ENCODE measurements around the gene PELI2.
"Not testable (repeated sequence)": the region's sequence is repeated elsewhere in the genome, so short reads cannot be mapped to it uniquely, and the experiment has no call there.

The PELI2 gene

DNA sequence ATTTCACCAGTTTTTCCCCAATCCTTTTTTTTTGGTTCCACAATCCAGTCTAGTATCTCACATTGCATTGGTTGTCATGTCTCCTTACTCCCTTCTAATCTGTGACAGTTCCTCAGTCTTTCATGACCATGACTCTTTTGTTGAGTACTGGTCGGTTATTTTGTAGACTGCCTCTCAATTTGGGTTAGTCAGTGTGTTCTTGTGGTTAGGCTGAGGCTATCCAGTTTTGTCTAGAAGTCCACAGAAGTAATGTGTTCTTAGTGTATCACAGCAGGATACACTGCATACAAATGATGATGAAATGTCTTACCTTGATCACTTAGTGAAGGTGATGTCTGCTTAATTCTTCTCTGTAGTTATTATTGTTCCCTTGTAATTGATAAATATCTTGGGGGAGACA is 24.8 kb downstream of the PELI2 start:
- no peak for DNase-seq (ENCODE audit: low read depth, low spot score)

DNA sequence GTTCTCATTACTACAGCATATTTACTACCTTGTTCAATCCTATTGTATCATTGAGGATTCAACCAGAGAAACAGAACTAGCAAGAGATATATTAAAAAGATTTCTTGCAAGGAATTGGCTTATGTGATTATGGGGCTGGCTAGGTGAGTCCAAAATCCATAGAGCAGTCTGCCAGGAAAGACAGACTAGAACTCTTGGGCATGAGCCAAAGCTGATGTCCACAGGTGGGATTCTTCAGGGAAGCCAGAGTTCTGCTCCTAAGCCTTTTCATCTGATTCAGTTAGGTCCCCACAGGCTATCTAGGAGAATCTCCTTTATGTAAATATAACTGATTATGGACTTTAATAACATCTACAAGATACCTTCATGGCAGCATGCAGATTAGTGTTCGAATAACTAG is 26.0 kb downstream of the PELI2 start:
- DNase-seq (ENCODE audit: low read depth, low spot score) = no peak

- DNase-seq (ENCODE audit: low read depth, low spot score) = no peak
Observed at GRCh38 chr14:56145181-56145769, 27.1 kb downstream of the PELI2 start.

DNA sequence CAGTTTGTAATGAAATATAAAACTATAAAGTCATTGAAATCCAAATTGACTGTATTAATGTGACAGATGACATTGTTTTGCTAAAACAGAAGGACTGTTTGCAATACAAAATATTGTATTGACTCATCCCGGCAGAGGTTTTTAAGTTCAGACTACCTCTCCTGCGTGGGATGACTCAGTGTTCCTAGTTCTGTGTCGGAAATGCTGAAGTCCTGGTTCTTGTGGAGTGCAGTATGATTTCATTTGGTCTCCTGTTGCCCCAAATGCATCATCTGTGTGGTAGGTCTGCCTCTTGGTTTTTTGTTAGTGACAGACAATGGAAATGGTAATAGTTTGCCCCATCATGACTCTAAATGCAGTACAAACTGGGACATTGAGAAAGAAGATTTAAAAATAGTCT is 27.8 kb downstream of the PELI2 start:
- no peak for DNase-seq (ENCODE audit: low read depth, low spot score)

DNA sequence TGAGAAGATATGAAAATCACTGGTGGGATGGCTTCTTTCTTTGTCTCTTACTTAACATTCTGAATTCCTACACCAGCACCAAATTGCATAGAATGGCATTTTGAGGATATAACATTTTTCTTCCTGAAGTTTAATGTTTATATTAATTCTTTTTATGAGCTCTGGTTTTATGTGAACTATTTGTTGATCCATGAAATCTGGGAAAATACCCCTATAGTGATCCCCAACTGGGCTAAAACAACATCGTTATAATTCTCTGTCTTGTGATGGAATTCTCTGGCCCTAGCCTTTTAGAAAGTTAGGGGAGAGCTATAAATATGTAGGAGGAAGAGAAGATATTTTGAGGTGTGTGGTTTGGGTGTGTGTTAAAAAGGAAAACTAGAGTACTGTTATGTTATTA is 29.2 kb downstream of the PELI2 start:
- DNase-seq (ENCODE audit: low read depth, low spot score) = no peak

DNA sequence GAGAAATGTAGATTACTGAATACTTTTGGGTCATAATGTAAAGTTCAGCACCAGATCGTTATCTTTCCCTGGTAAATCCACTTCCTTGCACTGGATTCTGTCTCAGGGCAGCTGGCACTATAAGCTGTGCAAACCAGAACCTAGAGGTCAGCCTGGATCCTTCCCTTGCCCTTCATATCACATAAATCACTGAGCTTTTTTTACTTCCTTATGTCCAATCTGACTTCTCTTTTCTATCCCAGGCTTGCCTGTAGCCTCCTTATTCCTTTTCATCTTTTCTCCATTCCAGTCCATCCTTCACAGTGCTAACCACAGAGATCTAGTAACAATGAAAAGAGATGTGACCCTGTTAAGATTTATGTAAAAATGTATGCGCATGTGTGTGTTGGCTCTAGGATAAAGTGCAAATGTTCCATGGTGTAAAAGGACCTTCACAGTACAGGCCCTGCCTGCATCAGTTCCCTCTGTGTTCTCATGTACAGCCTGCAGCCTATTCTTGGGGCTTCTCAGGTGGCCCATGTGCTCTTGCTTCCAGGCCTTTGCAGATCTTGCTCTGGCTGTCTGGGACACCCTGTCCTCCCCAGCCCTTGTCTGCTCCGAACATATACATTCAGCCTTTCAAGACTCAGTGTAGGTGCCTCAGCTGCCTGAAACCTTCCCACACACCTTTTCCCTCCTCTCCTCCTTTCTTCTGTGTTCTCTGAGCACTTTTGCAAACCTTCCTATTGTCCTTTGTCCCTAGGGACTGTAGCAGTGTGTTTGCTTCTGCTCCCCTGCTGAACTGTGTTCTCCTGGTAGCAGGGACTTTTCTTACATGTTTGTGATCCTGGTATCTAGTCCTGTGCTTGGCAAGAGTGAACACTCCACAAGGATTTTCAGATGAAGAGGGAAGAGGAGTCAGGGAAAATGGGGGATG is 30.0 kb downstream of the PELI2 start:
- DNase-seq (ENCODE audit: low read depth, low spot score) = no peak

DNA sequence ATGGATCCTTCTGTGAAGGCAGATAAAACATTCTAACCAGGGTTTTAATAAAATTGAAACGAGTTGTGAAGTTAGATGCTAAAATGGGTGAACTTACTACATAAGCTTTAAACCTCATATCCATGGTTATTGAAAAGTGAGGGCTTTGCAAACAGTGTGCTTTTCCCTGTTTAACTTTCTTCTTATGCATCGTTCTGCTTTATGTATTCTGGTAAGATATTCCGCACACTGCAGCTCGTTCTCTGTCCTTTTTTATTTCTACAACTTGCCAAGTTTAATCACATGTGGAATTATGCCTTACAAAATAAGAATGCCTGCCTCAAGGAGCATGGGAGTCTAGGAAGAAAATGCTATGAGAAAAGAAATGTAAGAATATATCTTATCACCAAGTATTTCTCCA is 30.9 kb downstream of the PELI2 start:
- no peak for DNase-seq (ENCODE audit: low read depth, low spot score)

DNA sequence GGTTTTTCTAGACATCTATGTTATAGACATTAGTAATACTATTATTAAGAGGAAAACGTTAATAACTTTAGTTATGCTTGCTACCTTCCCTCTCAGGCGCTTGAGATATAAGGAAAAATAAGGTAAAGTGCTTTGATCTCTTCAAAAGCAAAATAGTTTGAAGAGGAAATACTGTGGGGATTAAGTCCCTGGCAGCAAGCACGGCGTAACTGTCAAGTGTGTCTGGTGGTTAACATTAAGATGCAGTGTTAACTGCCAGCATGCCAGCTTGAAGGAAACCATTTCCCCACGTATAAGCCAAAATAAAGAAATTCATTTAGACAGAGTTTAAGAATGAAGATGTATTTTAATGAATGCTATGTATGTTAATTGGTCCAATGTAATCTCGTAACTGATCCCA is 31.8 kb downstream of the PELI2 start:
- DNase-seq (ENCODE audit: low read depth, low spot score) = no peak

- DNase-seq (ENCODE audit: low read depth, low spot score) = no peak
Observed at GRCh38 chr14:56150645-56151345, 32.6 kb downstream of the PELI2 start.

DNA sequence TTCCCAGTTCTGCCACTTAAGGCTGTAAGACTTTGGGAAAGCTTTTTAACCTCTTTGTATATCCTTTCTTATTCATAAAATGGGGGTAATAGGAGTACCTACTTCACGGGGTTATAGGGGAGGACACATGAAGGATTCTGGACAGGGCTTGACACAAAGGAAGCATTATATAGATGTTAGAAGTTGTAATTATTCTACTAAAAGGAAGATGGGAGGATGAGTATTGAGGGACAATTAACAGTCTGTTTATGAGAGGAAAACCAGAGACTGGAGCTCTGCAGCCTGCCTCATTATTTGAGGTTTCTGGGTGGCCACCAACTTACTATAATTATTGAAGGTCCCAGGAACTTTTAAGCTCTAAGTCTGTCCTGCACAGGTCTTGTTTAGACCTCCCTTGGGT is 34.0 kb downstream of the PELI2 start:
- no peak for DNase-seq (ENCODE audit: low read depth, low spot score)

DNA sequence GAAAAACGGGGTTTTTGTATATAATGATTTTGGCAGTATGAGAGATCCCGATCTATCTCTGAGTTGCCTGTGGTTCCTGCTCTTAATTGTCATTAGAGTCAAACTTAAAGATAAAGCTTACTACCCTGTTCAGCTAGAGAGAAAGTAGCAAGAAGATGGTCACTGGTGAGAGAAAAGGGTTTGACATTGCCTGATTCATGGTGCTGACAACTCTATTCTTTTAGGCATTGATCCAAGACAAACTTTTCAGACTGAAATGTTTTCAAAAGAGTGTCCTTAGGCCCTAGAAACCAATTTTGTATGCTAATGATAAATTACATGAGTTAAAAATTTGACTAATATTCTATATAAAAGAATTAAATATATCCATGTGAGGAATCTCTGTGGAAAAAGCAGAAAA is 35.1 kb downstream of the PELI2 start:
- DNase-seq (ENCODE audit: low read depth, low spot score) = no peak

DNA sequence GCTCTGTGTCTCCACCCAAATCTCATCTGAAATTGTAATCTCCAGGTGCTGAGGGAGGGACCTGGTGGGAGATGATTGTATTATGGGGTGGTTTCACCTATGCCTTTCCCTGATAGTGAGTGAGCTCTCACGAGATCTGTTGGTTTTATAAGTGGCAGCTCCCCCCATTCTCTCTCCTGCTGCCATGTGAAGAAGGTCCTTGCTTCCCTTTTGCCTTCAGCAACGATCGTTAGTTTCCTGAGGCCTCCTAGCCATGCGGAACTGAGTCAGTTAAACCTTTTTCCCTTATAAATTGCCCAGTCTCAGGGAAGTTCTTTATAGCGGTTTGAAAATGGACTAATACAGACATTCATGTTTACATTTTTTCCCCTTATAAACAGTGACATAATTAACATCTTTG is 36.1 kb downstream of the PELI2 start:
- no peak for DNase-seq (ENCODE audit: low read depth, low spot score)

DNA sequence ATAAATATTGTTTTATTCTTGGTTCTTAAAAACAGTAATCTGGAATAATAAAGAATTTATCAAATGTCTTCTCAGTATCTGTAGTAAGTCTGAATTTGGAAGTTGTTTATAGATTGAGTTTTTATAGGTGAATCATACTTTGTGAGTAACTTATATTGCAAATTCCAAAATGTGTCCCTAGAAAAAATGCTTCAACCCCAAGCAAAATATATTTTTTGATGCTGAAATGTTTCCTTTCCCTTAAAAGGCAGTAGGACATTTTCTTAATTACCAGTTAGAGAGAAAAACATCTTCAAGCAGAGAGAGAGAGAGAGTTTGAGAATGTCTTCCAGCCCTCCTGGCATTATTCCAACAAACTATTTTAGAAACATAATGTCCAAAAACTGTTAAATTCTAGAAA is 37.9 kb downstream of the PELI2 start:
- no peak for DNase-seq (ENCODE audit: low read depth, low spot score)

- DNase-seq (ENCODE audit: low read depth, low spot score) = no peak
Observed at GRCh38 chr14:56159066-56159465, 40.9 kb downstream of the PELI2 start.

DNA sequence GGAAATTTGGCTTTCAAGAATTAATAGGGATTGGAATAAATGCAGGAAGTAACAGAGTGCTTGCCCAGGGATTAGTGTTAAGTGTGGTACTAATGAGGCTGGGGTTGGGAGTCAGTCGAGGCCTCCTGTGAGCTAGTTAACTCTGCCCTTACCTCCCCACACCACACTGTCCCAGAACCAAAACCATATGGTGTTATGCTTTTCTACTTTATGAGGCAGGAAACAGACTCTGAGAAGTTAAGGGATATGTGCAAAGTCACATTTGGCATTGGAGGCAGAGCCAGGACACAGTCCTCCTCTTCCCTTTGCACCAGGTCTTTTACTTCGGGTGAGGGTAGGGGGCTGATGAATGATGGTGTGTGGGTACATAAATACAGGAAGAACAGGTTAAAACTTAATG is 41.9 kb downstream of the PELI2 start:
- no peak for DNase-seq (ENCODE audit: low read depth, low spot score)

GRCh38 chr14:56161658-56162057 is 43.4 kb downstream of the PELI2 start:
- no peak for DNase-seq (ENCODE audit: low read depth, low spot score)

- no peak for DNase-seq (ENCODE audit: low read depth, low spot score)
Observed at GRCh38 chr14:56162476-56162875, 44.3 kb downstream of the PELI2 start.

- DNase-seq (ENCODE audit: low read depth, low spot score) = not testable (repeated sequence)
Observed at GRCh38 chr14:56166579-56166978, 48.4 kb downstream of the PELI2 start.

DNA sequence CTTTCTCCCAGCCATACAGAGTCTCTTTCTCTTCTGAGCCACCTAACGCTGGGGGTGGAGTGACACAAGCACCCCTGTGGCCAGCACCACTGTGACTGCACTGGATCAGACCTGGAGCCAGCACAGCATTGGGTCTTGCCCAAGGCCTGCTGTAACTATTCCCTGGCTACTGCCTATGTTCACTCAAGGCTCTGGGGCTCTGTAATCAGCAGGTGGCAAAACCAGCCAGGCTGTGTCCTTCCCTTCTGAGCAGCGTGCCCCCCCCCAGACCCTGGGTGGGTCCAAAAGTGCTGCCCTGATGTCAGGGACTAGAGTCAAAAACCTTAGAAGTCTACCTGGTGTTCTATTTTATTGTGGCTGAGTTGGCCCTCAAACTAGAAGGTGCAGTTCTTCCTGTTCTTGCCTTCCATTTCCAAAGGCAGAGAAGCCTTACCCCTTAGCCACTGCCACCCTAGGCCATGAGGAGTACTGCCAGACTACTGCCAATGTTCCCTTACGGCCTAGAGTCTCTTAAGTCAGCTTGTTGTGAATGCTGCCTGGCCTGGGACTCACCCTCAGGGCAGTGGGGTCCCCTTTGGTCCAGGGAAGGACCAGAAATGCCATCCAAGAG is 49.9 kb downstream of the PELI2 start:
- no peak for DNase-seq (ENCODE audit: low read depth, low spot score)

GRCh38 chr14:56170028-56170427 is 51.8 kb downstream of the PELI2 start:
- DNase-seq (ENCODE audit: low read depth, low spot score) = no peak

GRCh38 chr14:56170877-56171422 is 52.7 kb downstream of the PELI2 start:
- no peak for DNase-seq (ENCODE audit: low read depth, low spot score)

GRCh38 chr14:56172074-56172473 is 53.9 kb downstream of the PELI2 start:
- DNase-seq (ENCODE audit: low read depth, low spot score) = no peak

Data from iPS DF 19.7 (cell line).